ENCODE data around the gene UBE2QL1. TPM values are rescaled to one million over a fixed set of nuclear protein-coding genes. Genes with fewer than 3 reads are reported as not detected.

Gene UBE2QL1
- total RNA-seq = 0.13 and 1.0 TPM in 2 replicates

GRCh38 chr5:6448622-6449464 lies at the start of gene UBE2QL1:
UBE2QL1 (plus strand) TSS chr5:6448859; CDS start chr5:6448894, 35 bp downstream.
- DNase-seq (ENCODE audit: low read depth in 2 of 2) = peak in 1 of 2 donors; percentile 25

- no peak for DNase-seq (ENCODE audit: low read depth in 2 of 2)
Observed at GRCh38 chr5:6399980-6400910, 48.4 kb upstream of the UBE2QL1 start.

- DNase-seq (ENCODE audit: low read depth in 2 of 2) = no peak
Observed at GRCh38 chr5:6401410-6401809, 47.2 kb upstream of the UBE2QL1 start.

GRCh38 chr5:6402939-6403338 lies 45.7 kb upstream of the UBE2QL1 start:
- DNase-seq (ENCODE audit: low read depth in 2 of 2) = no peak

GRCh38 chr5:6403416-6403815 lies 45.2 kb upstream of the UBE2QL1 start:
- no peak for DNase-seq (ENCODE audit: low read depth in 2 of 2)

- no peak for DNase-seq (ENCODE audit: low read depth in 2 of 2)
Observed at GRCh38 chr5:6404129-6404528, 44.5 kb upstream of the UBE2QL1 start.

- no peak for DNase-seq (ENCODE audit: low read depth in 2 of 2)
Observed at GRCh38 chr5:6405591-6405990, 43.1 kb upstream of the UBE2QL1 start.

- DNase-seq (ENCODE audit: low read depth in 2 of 2) = no peak
Observed at GRCh38 chr5:6407558-6408259, 41.0 kb upstream of the UBE2QL1 start.

- no peak for DNase-seq (ENCODE audit: low read depth in 2 of 2)
Observed at GRCh38 chr5:6408260-6408596, 40.4 kb upstream of the UBE2QL1 start.

- DNase-seq (ENCODE audit: low read depth in 2 of 2) = peak in 1 of 2 donors; percentile 18
Observed at GRCh38 chr5:6408627-6409446, 39.8 kb upstream of the UBE2QL1 start.

- no peak for DNase-seq (ENCODE audit: low read depth in 2 of 2)
Observed at GRCh38 chr5:6410421-6410820, 38.2 kb upstream of the UBE2QL1 start.

GRCh38 chr5:6411141-6411540 lies 37.5 kb upstream of the UBE2QL1 start:
- no peak for DNase-seq (ENCODE audit: low read depth in 2 of 2)

GRCh38 chr5:6412811-6413210 lies 35.8 kb upstream of the UBE2QL1 start:
- no peak for DNase-seq (ENCODE audit: low read depth in 2 of 2)

- DNase-seq (ENCODE audit: low read depth in 2 of 2) = no peak
Observed at GRCh38 chr5:6417657-6418056, 31.0 kb upstream of the UBE2QL1 start.

- DNase-seq (ENCODE audit: low read depth in 2 of 2) = no peak
Observed at GRCh38 chr5:6418679-6419276, 29.9 kb upstream of the UBE2QL1 start.

- DNase-seq (ENCODE audit: low read depth in 2 of 2) = peak; percentile 66 to 67
Observed at GRCh38 chr5:6419340-6419852, 29.3 kb upstream of the UBE2QL1 start.

- DNase-seq (ENCODE audit: low read depth in 2 of 2) = peak in 1 of 2 donors; percentile 7
Observed at GRCh38 chr5:6423327-6424109, 25.1 kb upstream of the UBE2QL1 start.

- no peak for DNase-seq (ENCODE audit: low read depth in 2 of 2)
Observed at GRCh38 chr5:6424110-6424659, 24.5 kb upstream of the UBE2QL1 start.

- no peak for DNase-seq (ENCODE audit: low read depth in 2 of 2)
Observed at GRCh38 chr5:6424700-6425099, 24.0 kb upstream of the UBE2QL1 start.

Data from dermis microvascular lymphatic vessel endothelial cell (primary cell).